NCI-H460 (cell line): ENCODE data around the gene ENOX2. TPM values are rescaled to one million over a fixed set of nuclear protein-coding genes. Genes with fewer than 3 reads are reported as not detected.

Experiments used
- DNase-seq: peaks from one replicate; pipeline ENCODE4 v3.0.0-alpha.2; 2016; ENCODE audit warnings: low read depth; ENCODE audit errors: extremely low read depth
- total RNA-seq: library from RNA; depleted of rRNA; stranded (reverse); fragments of >200 nt; shearing (Covaris generic); gene quantifications from 2 replicates; pipeline ENCODE4 v1.2.3, GENCODE V29; 2014

ENOX2 gene
- total RNA-seq, 1 experiment from 2014 or later = 14.6 TPM

DNA sequence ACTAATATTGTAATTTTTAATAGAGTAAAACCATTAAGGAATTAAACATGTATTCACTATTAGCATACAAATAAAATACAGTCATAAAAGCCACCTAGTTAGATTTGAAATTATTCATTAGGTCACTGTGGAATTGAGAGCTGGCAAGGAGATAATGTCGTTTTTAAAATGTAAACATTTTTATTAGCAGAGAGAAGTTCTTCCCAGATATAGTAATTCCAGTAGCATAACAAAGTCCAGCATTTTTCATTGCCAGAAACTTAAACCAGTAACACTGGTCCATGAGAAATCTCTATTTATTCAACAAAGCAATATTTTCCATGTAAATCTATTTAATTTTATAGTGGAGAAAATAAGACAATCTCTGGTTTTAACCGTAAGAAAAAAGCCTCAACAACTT is 17.5 kb downstream of the ENOX2 start:
- no peak for DNase-seq

DNA sequence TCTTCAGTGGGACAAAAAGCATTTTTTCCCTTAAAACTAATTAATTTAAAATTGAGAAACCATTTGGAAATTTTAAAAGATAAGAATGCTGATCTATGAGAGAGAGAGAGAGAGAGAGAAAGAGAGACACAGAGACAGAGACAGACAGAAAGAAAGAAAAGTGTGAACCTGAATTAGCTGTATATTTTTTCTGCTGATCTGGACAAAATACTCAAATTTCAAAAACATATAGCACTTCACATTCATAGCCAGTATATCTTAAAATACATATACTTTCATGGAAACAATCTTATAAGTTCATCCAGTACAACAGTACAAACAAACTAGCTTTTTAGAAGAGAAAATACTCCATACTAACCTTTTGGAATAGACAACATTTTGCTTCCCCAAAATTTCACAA is 18.4 kb downstream of the ENOX2 start:
- no peak for DNase-seq

DNA sequence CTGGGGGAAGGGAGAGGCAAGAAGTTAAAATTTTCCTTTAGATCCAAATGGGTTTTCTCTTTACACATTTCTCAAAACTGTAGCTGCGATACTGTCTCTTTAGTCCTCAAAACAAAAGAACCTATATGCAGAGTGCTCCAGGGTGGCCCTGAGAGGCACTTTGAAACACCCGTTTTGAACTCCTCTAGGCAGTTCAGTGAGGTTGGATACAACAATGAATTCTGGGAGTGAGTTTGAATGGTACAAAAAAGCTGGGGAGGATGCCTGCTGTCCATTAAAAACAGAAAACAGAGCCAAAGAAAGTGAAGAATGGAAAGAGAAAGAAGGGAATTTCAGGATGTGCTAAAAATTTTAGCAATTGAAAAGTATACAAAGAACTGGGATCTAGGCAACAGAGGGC is 23.1 kb downstream of the ENOX2 start:
- no peak for DNase-seq

DNA sequence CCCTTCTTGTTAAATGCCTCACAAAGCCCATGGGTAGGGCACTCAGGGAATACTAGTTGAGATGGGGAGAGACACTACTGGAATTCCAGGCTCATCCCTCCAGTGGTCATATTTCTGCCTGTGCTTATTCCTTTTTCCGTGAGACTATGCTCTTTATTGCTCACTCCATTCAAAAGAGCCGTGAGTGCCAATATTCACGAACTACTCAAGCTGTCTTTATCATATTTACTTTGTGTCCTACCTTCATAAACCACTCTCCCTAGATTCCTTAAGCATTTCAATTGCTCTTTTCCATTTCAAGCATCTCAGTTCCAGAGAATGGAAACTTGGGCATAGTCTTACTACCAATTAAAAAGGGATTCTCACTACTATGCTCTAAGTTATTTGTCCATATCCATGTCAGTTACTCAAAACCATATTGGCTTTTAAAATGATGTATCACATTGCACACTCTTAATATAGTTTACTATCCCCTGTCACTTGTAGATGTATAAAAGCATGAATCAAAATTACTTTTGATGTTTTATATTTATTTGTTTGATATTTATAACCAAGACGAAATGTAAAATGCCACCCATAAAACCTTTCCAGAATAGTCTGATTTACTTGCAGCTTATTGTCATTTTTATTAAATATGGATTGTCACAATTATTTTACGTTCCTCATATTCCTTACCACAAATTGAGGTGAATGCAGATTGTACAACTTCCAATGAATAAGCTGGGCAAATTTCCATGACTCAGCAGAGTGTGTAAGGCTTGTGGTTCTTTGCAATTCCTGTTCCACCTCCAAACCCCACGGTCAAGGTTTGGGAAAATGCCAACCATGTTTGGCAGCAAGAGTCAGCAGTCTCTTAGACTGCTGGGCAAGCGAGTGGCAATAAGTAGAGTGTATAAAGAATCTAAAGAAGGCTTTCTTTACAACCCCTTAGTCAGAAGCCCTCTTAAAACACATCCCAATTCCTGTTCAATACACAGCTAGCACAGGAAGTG is 24.4 kb downstream of the ENOX2 start:
- DNase-seq = no peak

DNA sequence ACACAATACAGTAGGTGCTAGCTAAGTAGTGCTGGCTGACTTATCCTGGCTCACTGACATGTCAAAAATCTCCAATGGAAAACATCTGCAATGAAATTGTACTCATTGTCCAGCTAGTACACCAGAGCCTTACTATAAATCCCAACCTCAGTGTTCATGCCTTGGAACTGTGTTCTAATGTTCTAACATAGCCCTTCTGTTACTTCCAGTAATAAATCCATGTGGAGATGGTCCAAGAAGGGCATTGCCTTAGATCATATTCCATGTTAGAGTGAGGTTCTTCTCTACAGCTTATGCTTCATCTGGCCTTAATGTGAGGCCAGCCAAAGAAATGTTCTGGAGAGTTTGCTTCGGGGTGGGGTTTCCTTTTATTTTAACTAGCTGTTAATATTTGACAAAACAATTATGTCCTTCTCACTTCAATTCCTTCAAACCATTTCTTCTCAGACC is 25.1 kb downstream of the ENOX2 start:
- no peak for DNase-seq

DNA sequence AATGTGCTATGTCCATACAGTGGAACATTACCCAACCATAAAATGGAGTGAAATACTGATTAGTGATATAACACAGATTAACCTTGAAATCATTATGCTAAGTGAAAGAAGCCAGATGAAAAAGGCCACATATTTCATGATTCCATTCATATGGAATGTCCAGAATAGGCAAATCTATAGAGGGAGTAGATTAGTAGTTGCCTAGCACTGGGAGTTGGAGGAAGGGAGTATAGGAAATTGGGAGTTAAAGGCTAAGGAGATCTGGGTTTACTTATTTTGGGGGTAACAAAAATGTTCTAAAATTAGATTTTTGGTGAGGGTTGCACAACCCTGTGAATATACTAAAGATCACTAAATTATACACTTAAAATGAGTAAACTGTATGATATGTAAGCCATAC is 26.8 kb downstream of the ENOX2 start:
- no peak for DNase-seq

DNA sequence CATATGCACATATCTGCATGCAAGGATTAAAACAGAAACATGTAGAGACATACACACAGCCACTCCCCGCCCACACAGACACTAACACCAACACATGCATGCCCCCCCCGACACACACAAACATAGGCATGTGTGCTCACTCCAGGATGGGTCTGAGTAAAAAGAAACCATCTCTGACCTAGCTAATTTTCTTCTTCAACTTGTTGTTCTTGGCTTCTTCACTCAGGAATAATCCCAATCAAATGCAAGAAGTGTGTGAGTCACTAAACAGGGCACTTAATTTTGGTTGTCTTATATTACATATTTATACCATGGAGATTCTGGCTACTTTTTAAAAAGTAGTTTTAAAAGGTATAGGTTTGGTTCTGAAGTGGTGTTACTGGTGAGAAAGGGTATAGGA is 28.3 kb downstream of the ENOX2 start:
- no peak for DNase-seq

DNA sequence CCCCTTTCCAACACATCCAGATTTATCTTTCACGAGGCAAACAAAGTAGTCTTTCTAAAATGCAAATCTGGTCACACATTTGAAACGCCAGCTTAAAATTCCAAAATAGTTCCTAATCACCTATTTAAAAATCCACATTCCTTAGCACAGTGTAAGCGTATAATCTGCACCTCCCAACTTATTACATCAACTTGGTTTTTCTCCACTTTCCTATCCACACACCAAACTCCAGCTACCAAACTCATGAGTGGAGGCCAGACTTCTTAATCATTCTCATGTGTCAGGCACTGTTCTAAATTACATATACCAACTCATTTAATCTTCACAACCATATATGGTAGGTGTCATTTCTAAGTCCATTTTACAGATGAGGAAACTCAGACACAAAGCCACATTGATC is 33.8 kb downstream of the ENOX2 start:
- DNase-seq = no peak

DNA sequence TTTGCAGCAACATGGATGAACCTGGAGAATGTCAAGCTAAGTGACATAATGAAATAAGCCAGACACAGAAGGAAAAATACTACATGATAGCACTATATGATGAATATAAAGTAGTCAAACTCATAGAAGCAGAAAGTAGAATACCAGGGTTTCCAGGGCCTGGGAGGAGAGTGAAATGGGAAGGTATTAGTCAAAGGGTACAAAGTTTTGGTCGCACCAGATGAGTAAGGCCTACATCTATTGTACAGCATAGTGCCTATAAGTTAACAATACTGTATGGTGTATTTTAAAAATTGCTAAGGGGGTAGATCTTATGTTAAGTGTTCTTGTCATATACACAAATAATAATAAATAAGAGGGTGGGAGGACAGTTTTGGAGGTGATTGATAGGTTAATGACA is 41.5 kb downstream of the ENOX2 start:
- no peak for DNase-seq

DNA sequence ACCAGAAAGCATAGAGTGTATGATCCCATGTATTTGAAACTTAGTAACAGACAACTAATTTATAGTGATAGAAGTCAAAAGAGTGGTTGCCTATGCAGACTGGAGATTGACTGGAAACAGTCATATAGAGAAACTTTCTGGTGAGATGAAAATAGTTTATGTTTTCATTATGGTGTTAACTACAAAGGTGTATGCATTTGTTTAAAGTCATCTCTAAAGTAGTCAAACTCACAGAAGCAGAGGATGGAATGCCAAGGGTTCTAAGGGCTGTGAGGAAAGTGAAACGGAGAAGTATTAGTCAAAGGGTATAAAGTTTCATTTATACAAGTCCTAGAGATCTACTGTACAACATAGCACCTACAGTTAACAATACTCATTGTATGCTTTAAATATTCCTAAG is 45.8 kb downstream of the ENOX2 start:
- DNase-seq = no peak

DNA sequence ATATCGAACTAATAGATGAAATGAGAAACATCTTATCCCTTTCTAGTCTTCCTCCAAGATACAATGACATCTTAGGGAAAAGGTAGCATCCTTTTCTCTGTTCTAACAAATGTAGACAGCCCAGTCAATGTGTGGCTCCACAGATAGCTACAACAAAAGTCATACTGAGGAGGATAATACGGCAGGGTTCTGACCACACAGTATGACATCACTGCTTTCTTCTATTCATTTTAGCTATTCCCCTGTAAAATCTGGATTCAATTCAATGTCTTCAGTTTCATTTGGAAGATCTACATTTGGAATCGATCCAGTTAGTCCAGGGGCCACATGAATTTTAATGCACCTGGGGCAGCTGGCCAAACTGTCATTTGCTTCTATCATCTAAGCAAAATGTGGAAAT is 51.4 kb downstream of the ENOX2 start:
- no peak for DNase-seq

DNA sequence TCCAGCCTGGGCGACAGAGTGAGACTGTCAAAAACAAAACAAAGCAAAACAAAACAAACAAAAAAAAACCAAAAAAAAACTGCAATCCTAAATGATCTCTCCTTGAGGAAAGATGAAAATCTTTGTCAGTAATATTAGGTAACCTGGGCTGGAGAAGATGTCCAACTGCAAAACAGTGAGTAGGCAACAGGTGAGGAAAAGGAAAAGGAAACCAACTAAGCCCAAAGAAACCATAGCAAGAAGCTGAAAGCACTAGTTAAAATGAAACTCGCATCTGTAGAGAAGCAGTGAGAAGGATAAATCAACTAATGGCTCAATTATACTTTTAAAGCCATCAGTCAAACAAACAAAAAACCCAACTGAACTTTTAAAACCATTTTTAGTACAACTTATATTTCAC is 54.2 kb downstream of the ENOX2 start:
- no peak for DNase-seq

DNA sequence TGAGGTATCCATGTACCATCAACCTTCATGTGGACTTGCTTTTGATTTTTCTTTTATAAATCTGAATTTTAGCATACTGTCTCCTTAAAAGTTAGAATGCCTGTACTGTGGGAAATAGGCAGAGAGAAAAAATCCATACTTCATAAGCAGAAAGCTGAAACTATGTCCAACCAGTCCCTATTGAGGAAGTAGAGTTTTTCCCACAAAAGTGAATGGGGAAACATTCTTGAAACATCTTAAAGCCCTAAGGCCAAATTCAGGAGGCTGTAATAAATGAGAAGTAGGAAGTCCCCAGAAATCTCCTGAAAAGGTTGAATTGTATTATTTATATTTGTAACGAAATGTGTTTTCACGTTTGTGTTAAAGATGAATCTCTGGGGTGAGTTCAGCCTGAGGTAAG is 56.3 kb downstream of the ENOX2 start:
- DNase-seq = no peak

DNA sequence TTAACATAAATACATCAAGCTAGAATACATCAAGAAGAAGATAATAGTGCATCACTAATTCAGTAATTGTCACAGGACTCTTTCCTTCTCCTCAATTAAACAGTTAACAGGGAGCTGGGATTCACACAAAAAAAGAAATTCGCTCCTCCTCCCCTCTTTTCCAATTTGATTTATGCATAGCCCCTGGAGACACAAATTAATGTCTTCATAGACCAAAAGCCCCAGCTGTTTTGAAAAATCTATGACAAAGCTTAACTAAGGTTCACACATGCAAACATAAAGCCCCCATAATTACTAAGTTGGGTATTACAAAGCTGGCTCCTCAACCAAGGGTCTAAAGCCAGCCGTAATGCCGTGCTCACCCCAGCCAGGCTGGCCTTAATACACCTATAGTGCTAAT is 61.2 kb downstream of the ENOX2 start:
- no peak for DNase-seq

DNA sequence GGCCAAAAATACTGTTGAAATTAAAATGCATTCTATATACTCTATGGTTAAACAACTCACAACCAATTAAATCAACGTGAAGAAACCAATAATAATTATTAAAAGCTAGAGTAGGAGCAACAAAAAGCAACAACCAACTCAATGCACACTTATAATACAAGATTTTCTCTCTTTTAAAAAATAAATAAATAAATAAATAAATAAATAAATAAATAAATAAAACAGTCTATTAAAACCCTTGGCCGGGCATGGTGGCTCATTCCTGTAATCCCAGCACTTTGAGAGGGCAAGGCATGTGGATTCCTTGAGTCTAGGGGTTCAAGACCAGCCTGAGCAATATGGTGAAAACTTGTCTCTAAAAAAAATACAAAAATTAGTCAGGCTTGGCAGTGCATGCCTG is 62.7 kb downstream of the ENOX2 start:
- no peak for DNase-seq

DNA sequence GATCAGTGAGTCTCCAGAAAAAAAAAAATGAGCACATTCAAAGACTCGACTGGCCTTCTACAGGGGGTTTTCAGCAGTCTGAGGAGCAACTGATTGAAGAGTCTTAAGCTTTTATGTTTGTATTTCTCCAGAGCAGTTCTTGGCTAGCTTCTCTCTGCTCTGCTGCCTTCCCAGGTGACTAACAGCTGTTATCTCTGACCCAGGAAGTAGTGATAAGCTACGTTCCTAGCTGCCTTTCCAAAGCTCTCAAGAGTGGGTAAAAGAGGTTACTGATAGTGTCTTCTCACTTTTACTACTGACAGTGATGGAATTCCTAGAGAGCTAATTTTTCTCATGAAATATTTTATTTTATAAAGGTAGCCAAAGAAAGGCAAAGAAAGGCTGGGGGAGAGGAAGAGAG is 66.6 kb downstream of the ENOX2 start:
- no peak for DNase-seq

DNA sequence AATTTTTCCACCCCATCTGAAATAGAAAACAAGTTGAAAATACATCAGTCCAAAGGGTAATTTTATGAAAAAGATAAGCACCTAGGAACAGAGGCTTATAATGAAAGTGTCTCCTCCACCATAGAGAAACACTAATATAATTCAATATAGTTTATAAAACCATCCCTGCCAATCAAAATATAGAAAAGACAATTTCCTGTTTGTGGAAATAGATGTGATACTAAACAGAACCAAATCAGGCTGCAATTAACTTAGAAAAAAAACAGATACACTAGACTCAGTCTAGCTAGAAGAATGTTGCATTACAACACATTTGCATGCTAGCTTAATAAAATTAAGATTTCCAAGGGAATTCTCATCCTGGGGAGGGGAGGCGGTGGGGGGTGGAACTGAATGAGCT is 68.2 kb downstream of the ENOX2 start:
- DNase-seq = no peak

DNA sequence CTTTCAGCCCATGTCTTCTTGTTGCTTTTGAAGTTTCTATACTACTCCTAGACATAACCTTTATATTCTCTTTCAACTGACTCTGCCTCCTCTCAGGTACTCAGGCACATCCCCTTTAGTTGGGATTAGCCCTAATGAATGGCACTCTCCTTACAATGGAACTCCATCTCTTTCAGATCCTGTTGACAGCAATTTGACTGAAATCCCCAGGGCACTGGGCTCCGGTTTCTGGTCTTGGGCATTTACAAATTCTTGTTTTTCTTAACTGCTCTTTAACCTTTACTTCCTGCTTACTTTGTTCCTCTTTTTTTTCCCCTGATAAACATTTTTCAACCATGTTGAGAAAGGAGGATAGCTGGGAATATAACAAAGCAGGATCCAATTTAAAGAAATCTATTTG is 68.9 kb downstream of the ENOX2 start:
- no peak for DNase-seq

DNA sequence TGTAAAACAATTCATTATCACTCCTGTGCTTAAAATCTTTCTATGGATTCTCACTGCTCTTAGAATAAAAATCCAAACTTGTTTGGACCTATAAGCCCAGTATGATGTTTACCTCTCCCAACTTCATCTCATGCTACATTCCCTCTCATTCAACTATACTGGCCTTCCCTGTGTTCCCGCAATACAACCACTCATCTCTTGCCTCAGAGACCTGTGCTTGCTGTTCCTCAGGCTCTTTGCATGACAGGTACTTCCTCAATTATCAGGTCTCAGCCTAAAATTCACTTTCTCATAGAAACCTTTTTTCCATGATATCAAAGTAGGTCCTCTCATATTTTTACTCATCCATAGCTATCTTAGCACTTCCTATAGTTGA is 71.7 kb downstream of the ENOX2 start:
- no peak for DNase-seq

DNA sequence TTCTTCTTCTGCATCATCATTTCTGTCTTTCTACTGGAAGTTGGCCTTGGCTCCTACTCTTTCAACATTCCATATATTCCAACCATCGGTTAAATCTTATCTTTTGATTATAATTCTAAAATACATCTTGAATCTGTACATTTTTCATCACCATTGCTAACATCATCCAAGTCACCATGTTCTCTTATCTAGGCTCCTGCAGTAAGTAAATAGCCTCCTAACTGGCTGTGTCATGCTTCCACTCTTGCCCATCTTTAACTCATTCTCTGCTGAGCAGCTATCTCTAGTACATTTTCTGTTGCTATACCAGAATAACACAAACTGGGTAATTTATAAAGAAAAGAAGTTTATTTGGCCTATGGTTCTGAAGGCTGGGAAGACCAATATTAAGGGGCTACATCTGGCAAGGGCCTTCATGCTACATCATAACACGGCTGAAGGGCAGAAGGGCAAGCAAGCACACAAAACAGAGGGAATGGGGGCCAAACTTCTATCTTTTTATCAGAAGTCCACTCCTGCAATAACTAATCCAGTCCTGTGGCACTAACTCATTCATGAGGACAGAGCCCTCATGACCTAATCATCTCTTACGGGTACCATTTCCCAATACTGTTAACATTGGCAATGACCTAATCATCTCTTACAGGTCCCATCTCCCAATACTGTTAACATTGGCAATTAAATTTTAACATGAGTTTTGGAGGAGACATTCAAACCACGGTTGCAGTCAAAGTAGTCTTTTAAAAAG is 72.2 kb downstream of the ENOX2 start:
- DNase-seq = no peak

DNA sequence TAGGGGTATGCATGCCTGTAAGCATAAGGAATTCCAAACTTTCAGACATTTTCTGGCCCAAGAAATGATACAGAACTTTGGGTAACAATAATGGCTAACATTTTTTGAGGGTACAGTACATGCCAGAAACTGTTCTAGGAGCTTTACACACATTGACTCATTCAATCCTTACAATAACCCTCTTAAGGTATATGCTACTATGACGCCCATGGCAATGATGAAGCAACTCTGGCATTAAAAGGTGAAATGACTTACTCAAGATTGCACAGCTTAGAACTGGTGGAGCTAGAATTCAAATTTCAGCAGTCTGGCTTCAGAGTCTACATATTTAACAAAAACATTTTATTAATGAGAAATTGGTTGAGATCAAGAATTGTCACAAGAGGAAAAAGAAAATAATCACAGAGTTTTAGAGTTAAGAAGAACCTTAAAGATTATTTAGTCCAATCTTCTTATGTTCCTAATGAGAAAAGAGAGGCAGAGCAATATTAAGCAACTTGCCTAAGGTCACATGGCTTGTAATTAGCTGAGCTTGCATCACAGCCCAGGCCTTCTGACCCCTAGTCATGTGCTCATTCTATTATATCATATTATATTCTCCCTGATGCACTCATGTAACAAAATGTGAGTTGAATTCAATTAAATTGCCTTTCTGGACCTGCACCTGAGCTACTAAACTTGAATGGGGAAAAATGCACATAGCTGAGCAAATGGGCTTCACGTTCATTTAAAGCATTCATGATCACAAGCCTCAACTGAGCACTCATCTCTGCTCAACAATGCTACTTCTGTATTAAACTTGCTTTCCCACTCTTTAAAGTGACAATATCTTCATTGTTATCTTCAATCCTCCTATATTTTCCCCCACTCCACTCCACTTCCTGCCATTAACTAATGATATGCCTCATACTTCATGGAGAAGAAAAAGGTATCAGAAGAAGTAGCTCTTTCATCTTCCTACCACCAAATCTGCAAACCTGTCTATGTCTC is 73.2 kb downstream of the ENOX2 start:
- DNase-seq = no peak
